K562 (cell line): ENCODE measurements around the gene TNFAIP1. TPM values are rescaled to one million over a fixed set of nuclear protein-coding genes. Genes with fewer than 3 reads are reported as not detected.

Source experiments
- polyA plus RNA-seq, 8 experiments: library from polyadenylated mRNA; depleted of rRNA in 4 of 8; stranded (reverse) in 5 of 8; unstranded in 3 of 8; fragments of >200 nt; fragmentation: Nextera tagmentation in 2 of 8; fragmentation: Illumina TruSeq in 1 of 8; extraction: Ambion mirVana in 2 of 8; extraction: Trizol in 1 of 8; gene quantifications; 2 replicates each; pipeline versions ENCODE4 v1.2.1 to v1.2.3, GENCODE V29; 2011 to 2014; ENCODE audit warnings: inconsistent platforms in 1 of 8, missing spikeins in 1 of 8
- total RNA-seq, 7 experiments: library from RNA; depleted of rRNA in 6 of 7; stranded (reverse); fragments of >200 nt in 6 of 7; fragmentation: Illumina TruSeq in 2 of 7; extraction: Trizol in 2 of 7; gene quantifications; 2 replicates each; pipeline versions ENCODE4 v1.2.1 to v1.2.3, GENCODE V29; 2011 to 2021; ENCODE audit warnings: low replicate concordance in 1 of 7
- TF ChIP-seq, protein P1 (sequence below): fragments of 450-650 bp; IDR thresholded peaks from 2 replicates; pipeline ENCODE4 v1.6.1; 2016; ENCODE audit warnings: mild to moderate bottlenecking, moderate library complexity

Gene TNFAIP1
- total and polyA plus RNA-seq, 9 of the 15 experiments (the other 6 are each of a cell fraction or from before 2014, with no cell fraction given) = 2.1 to 20.1 (median 8.2) TPM

GRCh38 chr17:28317099-28317965, 18.2 kb upstream of the TNFAIP1 start (continued):
- TF ChIP-seq, protein P1, sequence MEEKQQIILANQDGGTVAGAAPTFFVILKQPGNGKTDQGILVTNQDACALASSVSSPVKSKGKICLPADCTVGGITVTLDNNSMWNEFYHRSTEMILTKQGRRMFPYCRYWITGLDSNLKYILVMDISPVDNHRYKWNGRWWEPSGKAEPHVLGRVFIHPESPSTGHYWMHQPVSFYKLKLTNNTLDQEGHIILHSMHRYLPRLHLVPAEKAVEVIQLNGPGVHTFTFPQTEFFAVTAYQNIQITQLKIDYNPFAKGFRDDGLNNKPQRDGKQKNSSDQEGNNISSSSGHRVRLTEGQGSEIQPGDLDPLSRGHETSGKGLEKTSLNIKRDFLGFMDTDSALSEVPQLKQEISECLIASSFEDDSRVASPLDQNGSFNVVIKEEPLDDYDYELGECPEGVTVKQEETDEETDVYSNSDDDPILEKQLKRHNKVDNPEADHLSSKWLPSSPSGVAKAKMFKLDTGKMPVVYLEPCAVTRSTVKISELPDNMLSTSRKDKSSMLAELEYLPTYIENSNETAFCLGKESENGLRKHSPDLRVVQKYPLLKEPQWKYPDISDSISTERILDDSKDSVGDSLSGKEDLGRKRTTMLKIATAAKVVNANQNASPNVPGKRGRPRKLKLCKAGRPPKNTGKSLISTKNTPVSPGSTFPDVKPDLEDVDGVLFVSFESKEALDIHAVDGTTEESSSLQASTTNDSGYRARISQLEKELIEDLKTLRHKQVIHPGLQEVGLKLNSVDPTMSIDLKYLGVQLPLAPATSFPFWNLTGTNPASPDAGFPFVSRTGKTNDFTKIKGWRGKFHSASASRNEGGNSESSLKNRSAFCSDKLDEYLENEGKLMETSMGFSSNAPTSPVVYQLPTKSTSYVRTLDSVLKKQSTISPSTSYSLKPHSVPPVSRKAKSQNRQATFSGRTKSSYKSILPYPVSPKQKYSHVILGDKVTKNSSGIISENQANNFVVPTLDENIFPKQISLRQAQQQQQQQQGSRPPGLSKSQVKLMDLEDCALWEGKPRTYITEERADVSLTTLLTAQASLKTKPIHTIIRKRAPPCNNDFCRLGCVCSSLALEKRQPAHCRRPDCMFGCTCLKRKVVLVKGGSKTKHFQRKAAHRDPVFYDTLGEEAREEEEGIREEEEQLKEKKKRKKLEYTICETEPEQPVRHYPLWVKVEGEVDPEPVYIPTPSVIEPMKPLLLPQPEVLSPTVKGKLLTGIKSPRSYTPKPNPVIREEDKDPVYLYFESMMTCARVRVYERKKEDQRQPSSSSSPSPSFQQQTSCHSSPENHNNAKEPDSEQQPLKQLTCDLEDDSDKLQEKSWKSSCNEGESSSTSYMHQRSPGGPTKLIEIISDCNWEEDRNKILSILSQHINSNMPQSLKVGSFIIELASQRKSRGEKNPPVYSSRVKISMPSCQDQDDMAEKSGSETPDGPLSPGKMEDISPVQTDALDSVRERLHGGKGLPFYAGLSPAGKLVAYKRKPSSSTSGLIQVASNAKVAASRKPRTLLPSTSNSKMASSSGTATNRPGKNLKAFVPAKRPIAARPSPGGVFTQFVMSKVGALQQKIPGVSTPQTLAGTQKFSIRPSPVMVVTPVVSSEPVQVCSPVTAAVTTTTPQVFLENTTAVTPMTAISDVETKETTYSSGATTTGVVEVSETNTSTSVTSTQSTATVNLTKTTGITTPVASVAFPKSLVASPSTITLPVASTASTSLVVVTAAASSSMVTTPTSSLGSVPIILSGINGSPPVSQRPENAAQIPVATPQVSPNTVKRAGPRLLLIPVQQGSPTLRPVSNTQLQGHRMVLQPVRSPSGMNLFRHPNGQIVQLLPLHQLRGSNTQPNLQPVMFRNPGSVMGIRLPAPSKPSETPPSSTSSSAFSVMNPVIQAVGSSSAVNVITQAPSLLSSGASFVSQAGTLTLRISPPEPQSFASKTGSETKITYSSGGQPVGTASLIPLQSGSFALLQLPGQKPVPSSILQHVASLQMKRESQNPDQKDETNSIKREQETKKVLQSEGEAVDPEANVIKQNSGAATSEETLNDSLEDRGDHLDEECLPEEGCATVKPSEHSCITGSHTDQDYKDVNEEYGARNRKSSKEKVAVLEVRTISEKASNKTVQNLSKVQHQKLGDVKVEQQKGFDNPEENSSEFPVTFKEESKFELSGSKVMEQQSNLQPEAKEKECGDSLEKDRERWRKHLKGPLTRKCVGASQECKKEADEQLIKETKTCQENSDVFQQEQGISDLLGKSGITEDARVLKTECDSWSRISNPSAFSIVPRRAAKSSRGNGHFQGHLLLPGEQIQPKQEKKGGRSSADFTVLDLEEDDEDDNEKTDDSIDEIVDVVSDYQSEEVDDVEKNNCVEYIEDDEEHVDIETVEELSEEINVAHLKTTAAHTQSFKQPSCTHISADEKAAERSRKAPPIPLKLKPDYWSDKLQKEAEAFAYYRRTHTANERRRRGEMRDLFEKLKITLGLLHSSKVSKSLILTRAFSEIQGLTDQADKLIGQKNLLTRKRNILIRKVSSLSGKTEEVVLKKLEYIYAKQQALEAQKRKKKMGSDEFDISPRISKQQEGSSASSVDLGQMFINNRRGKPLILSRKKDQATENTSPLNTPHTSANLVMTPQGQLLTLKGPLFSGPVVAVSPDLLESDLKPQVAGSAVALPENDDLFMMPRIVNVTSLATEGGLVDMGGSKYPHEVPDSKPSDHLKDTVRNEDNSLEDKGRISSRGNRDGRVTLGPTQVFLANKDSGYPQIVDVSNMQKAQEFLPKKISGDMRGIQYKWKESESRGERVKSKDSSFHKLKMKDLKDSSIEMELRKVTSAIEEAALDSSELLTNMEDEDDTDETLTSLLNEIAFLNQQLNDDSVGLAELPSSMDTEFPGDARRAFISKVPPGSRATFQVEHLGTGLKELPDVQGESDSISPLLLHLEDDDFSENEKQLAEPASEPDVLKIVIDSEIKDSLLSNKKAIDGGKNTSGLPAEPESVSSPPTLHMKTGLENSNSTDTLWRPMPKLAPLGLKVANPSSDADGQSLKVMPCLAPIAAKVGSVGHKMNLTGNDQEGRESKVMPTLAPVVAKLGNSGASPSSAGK = peak; percentile 94
